Thymus (tissue), 11 donors: ENCODE measurements around the gene PTGER2. TPM values are rescaled to one million over a fixed set of nuclear protein-coding genes. Genes with fewer than 3 reads are reported as not detected.
A peak's percentile ranks its signal among the peaks of the same experiment; 100 is the strongest.

ENCODE experiments used
- DNase-seq, 9 donors: peaks; one replicate each; pipeline ENCODE4 v3.0.0-alpha.2; 2013; ENCODE audit warnings: low spot score in 9 of 9, low read depth in 6 of 9, missing footprints in 1 of 9
- H3K27ac ChIP-seq, 2 donors: one replicate each; pipeline ENCODE4 v1.5.1; 2013; ENCODE audit warnings: control low read depth in 1 of 2, low read depth in 1 of 2, low read length in 1 of 2, mild to moderate bottlenecking in 1 of 2, moderate library complexity in 1 of 2
- H3K27me3 ChIP-seq, 2 donors: one replicate each; pipeline ENCODE4 v1.5.1; 2013; ENCODE audit warnings: low read length in 1 of 2; ENCODE audit not compliant: control insufficient read depth in 2 of 2, insufficient read depth in 1 of 2
- H3K36me3 ChIP-seq, 2 donors: one replicate each; pipeline ENCODE4 v1.5.1; 2013; ENCODE audit warnings: low read length in 1 of 2, mild to moderate bottlenecking in 1 of 2, moderate library complexity in 1 of 2; ENCODE audit not compliant: control insufficient read depth in 2 of 2, insufficient read depth in 2 of 2
- H3K4me1 ChIP-seq, 2 donors: one replicate each; pipeline ENCODE4 v1.5.1; 2013; ENCODE audit warnings: low read length in 2 of 2; ENCODE audit not compliant: control insufficient read depth in 2 of 2, insufficient read depth in 2 of 2
- H3K4me3 ChIP-seq, 2 donors: one replicate each; pipeline ENCODE4 v1.5.1; 2013; ENCODE audit warnings: low read length in 2 of 2, control low read depth in 1 of 2, mild to moderate bottlenecking in 1 of 2
- H3K9me3 ChIP-seq, 2 donors: one replicate each; pipeline ENCODE4 v1.5.1; 2013; ENCODE audit warnings: low read length in 1 of 2, mild to moderate bottlenecking in 1 of 2; ENCODE audit not compliant: control insufficient read depth in 2 of 2, insufficient read depth in 1 of 2
- WGBS: extraction: QIAGEN DNeasy Blood & Tissue Kit; methylation state at CpG from one replicate; pipeline ENCODE4 v1.1.7; 2013; 5-methylcytosine and 5-hydroxymethylcytosine counted together
- polyA plus RNA-seq: library from polyadenylated mRNA; stranded (reverse); fragments of 200-250 nt; gene quantifications from one replicate; pipeline ENCODE4 v1.2.3, GENCODE V29; 2013
- total RNA-seq: library from RNA; stranded (reverse); fragments of 120-200 nt; gene quantifications from one replicate; pipeline ENCODE4 v1.2.4, GENCODE V29; 2013
- donor health status: healthy.

PTGER2 gene
- total and polyA plus RNA-seq, 2 donors, result 1.4 to 2.5 TPM

GRCh38 chr14:52354242-52354641 is 40.1 kb downstream of the PTGER2 start:
- DNase-seq, result no peak
- H3K4me3 ChIP-seq, result no peak overlapping the region
- no peaks in the 10 kb centered on the region for H3K27me3 ChIP-seq
- no peak overlapping the region for H3K27ac ChIP-seq
- no peaks in the 10 kb centered on the region for H3K36me3 ChIP-seq
- no peaks in the 10 kb centered on the region for H3K9me3 ChIP-seq
- H3K4me1 ChIP-seq, result peaks cover 0 to 10% of the 10 kb centered on the region in 2 donors

DNA sequence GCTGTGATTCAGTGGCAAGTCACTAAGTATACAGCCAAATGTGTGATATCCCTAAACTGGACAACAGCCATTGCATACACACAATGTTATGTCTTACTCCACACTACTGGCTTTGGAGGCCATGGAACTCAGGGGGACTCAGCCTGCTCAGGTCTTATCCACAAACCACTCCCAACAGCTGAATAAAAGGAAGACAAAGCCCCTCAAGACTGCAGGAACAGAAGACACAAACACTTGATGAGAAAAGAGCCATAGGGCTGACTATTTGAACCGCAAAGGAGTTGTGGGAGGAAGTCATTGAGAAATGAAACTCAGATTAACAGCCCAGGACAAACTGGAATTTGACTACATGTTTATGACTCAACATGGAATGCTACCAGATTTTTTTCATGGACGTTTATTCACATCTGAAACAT is 40.9 kb downstream of the PTGER2 start:
- H3K27me3 ChIP-seq, result no peaks in the 10 kb centered on the region
- H3K36me3 ChIP-seq, result no peaks in the 10 kb centered on the region
- WGBS, result 28% methylated on average over 2 of the region's 2 CpGs
- H3K27ac ChIP-seq, result no peak overlapping the region
- peaks cover 0 to 10% of the 10 kb centered on the region in 2 donors for H3K4me1 ChIP-seq
- H3K9me3 ChIP-seq, result no peaks in the 10 kb centered on the region
- DNase-seq, result peak in 1 of 9 donors; percentile 10
- no peak overlapping the region for H3K4me3 ChIP-seq

DNA sequence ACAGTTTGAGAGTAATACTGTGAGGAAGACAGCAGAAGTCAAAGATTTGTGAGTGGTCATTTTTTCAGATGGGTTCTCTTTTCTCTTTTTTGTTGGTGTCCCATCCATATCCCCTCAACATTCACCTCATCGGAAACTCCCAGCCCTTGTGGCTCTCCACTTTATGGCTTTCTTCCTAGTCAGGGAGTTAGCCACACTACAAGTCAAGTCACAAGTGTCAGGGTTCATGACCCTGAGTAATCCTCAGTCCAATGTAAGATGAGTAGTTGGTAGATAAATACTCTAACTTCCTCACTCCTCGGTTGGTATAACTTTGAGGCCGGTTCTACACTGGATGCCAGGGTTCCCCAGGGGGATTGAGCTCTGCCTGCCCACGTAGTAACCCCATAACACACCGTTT is 41.4 kb downstream of the PTGER2 start:
- Histone ChIP-seq H3K4me1 (peaks cover 0 to 10% of the 10 kb centered on the region in 2 donors), H3K4me3 (no peak overlapping the region), H3K9me3 (no peaks in the 10 kb centered on the region), H3K36me3 (no peaks in the 10 kb centered on the region), H3K27ac (no peak overlapping the region), H3K27me3 (no peaks in the 10 kb centered on the region)
- 85% methylated on average over 5 of the region's 5 CpGs for WGBS
- DNase-seq, result no peak

DNA sequence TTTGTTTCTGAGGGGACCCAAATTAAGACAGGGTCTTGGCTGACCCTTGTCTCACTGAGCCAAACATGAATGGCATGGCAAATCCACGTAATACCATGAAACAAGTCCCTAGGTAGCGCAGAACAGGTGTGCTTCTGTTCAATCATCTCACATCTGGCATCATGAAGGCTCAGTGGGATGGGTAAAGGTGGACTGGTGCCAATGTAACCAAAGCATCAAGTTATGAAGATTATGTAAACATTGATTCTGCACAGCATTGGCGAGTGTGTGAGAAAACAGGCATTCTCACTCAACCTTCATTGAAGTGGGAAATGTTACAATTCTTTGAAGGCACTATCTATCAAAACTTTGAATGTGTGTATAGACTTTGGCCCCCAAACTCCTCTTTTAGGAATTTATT is 41.9 kb downstream of the PTGER2 start:
- H3K27ac ChIP-seq, result no peak overlapping the region
- peaks cover 0 to 7% of the 10 kb centered on the region in 2 donors for H3K4me1 ChIP-seq
- H3K9me3 ChIP-seq, result no peaks in the 10 kb centered on the region
- H3K27me3 ChIP-seq, result no peaks in the 10 kb centered on the region
- no peak for DNase-seq
- no peaks in the 10 kb centered on the region for H3K36me3 ChIP-seq
- 81% methylated on average over 3 of the region's 3 CpGs for WGBS
- no peak overlapping the region for H3K4me3 ChIP-seq

- Histone ChIP-seq H3K27me3 (no peaks in the 10 kb centered on the region), H3K4me3 (no peak overlapping the region), H3K27ac (no peak overlapping the region), H3K36me3 (no peaks in the 10 kb centered on the region), H3K9me3 (no peaks in the 10 kb centered on the region), H3K4me1 (no peaks in the 10 kb centered on the region)
- WGBS, result 92% methylated on average over 4 of the region's 4 CpGs
- no peak for DNase-seq
Observed at GRCh38 chr14:52360831-52361230, 46.7 kb downstream of the PTGER2 start.

GRCh38 chr14:52363041-52363704 is 49.1 kb downstream of the PTGER2 start:
- H3K27ac ChIP-seq, result no peak overlapping the region
- H3K27me3 ChIP-seq, result no peaks in the 10 kb centered on the region
- DNase-seq, result no peak
- no peaks in the 10 kb centered on the region for H3K9me3 ChIP-seq
- no peaks in the 10 kb centered on the region for H3K36me3 ChIP-seq
- H3K4me3 ChIP-seq, result no peak overlapping the region
- no peaks in the 10 kb centered on the region for H3K4me1 ChIP-seq
- WGBS, result 97% methylated on average over 2 of the region's 2 CpGs

DNA sequence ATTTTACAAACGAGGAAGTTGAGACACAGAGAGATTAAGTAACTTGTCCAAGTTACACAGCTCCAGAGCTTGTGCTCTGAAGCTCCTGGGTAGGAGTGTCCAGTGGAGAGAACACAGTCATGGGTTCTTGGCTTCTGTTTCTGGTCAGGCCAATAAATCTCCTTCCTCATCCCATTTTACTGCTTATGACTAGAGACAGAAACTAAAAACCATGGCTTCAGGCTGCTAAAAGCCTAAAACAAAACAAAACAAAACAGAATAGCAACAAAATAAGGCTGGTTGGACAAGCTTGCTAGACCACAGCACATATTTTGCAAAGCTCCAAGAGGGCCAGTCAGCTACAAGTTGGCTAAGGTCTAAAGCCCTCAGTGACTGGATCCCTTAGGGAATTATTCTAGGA is 49.8 kb downstream of the PTGER2 start:
- no peaks in the 10 kb centered on the region for H3K36me3 ChIP-seq
- no peak overlapping the region for H3K27ac ChIP-seq
- H3K27me3 ChIP-seq, result no peaks in the 10 kb centered on the region
- DNase-seq, result no peak
- no peaks in the 10 kb centered on the region for H3K4me1 ChIP-seq
- 90% methylated on average over 1 of the region's 1 CpG for WGBS
- no peak overlapping the region for H3K4me3 ChIP-seq
- no peaks in the 10 kb centered on the region for H3K9me3 ChIP-seq

DNA sequence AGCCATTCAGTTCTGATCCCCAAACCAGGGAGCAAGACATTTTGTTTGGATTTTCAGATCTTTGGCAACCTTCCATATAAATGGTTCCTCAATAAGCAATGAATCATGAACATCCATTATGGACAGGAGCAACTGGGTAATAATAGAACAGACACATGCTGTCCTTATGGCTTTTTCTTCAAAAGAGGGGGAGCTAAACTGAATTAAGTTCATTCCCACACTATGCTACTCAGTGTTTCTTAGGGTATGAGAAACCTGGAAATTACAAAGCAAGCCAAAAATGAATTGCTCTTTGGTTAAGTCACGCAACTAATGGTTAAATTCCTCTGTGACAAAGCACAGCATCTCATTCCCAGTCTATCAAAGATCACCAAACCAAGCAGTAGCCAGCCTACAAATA is 51.0 kb downstream of the PTGER2 start:
- DNase-seq, result no peak
- H3K9me3 ChIP-seq, result no peaks in the 10 kb centered on the region
- H3K27ac ChIP-seq, result no peak overlapping the region
- WGBS, result 97% methylated on average over 1 of the region's 1 CpG
- H3K4me1 ChIP-seq, result no peaks in the 10 kb centered on the region
- H3K36me3 ChIP-seq, result no peaks in the 10 kb centered on the region
- H3K27me3 ChIP-seq, result no peaks in the 10 kb centered on the region
- no peak overlapping the region for H3K4me3 ChIP-seq

DNA sequence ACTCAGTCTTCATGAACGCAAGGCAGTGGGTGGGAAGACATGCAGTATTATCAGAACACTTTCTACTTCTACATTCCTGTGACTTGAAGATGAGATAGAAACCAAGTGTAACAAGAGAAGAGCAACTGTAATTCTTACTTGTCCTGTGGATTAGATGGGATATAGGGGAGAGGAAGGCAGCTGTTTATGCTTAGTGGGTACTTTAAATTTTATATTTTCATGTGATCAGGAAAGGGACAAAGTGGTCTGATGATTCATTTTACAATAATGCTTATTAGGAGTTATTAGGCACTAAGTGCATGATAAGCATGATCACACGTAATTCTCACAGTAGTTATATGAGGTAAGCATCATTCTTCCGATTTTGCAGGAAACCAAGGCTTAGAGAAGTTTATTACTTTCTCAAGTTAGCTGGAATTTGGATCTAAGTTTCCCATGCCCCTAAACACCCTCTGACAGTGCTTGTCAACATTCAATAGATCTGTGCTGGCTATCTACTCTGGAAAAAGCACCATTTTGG is 52.7 kb downstream of the PTGER2 start:
- H3K9me3 ChIP-seq, result no peaks in the 10 kb centered on the region
- H3K27ac ChIP-seq, result no peak overlapping the region
- H3K4me3 ChIP-seq, result no peak overlapping the region
- no peaks in the 10 kb centered on the region for H3K27me3 ChIP-seq
- no peak for DNase-seq
- H3K36me3 ChIP-seq, result no peaks in the 10 kb centered on the region
- H3K4me1 ChIP-seq, result no peaks in the 10 kb centered on the region
- WGBS, result 84% methylated on average over 3 of the region's 3 CpGs
